Stimulated activated CD4-positive, alpha-beta T cell treated with anti-CD3 and anti-CD28 coated beads, Interleukin-2, amount 100 ng/mL, for 48 hours (primary cell): Measurements from ENCODE around the gene B3GNT8.
"Not testable (repeated sequence)": the region's sequence is repeated elsewhere in the genome, so short reads cannot be mapped to it uniquely, and the experiment has no call there.

Experiments
- DNase-seq, 2 donors: peaks; one replicate each; pipeline ENCODE4 v3.0.0-alpha.2; 2020

The B3GNT8 gene

GRCh38 chr19:41413947-41414346 is 13.2 kb downstream of the B3GNT8 start:
- DNase-seq = no peak

GRCh38 chr19:41412953-41413352 is 14.2 kb downstream of the B3GNT8 start:
- no peak for DNase-seq

GRCh38 chr19:41411968-41412265 is 15.3 kb downstream of the B3GNT8 start:
- DNase-seq = no peak

GRCh38 chr19:41411100-41411967 is 15.8 kb downstream of the B3GNT8 start:
- DNase-seq = no peak

- no peak for DNase-seq
Observed at GRCh38 chr19:41410336-41411054, 16.7 kb downstream of the B3GNT8 start.

GRCh38 chr19:41409288-41409687 is 17.9 kb downstream of the B3GNT8 start:
- DNase-seq = no peak

- not testable (repeated sequence) for DNase-seq
Observed at GRCh38 chr19:41408846-41409245, 18.3 kb downstream of the B3GNT8 start.

DNA sequence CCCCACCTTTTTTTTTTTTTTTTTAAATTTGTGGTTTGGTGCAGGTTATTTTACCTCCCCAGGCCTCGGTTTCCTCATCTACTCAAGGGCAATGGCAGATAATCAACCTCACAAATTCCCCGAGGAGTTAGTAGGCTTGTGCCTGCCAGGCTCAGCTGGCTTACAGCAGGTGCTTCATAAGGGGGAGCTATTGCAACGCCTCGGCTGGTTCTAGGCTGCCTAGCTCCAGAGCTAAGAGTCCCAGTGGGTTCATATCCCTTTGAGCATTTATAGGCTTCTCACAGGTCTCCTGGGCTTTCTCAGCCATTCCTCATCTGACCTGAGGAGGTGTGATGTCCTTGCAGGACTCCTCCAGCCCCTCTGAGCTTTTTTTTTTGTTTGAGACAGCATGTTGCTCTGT is 18.9 kb downstream of the B3GNT8 start:
- no peak for DNase-seq

DNA sequence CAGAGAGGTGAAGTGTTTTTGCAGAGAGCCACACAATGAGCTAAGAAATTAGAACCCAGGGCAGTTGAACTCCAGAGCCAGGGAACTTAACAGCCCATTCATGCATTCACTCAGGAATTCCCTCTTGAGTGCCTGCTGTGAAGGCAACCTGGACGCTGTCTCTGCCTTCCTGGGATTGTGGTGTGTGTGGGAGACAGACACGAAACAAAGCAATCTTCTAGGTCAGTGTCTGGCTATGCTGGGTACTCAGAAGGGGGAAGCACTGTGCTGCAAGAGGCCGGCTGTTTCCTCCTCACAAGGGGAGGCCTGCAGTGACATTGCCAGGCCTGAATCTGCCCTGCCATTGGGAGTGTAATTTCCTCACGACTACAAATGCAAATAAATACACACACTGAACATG is 19.9 kb downstream of the B3GNT8 start:
- DNase-seq = no peak

DNA sequence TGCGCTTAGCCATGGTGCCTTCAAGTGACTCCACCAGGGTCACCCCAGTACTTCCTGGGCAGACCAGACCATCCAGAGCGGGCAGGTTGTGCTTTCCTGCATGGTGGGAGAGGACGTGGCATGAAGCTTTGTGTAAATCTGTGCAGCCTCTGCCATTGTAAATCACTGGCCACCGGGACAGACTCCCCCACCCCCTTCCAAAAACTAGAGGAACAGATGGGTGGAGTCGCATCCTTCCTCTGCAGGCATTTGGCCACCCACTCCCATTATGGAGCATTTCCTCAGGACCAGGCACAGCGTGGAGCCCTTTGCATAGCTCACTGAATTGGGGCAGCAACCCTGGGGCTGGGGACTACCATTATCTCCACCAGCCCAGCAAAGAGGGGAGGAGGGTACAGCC is 21.4 kb downstream of the B3GNT8 start:
- no peak for DNase-seq

- no peak for DNase-seq
Observed at GRCh38 chr19:41403181-41403970, 23.8 kb downstream of the B3GNT8 start.

GRCh38 chr19:41402010-41402409 is 25.2 kb downstream of the B3GNT8 start:
- no peak for DNase-seq

DNA sequence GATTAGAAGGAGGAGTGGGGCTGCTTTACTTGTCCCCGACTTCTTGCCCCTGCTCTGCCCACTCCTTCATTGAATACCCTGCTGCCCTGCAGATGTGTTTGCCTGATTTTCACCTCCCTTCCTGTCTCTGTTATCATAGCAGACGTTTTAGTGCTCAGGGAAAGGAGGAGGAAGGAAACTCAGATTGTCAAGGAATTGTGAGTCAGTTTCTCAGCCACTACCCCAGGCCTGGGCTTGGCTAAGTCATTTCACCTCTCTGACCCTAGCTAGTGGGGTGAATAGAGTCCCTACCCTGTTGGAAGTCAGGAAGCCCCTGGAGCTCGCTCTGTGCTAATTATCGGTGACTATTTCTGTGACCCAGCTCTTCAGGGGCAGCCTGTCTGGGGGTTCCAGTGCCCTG is 25.7 kb downstream of the B3GNT8 start:
- DNase-seq = no peak

- no peak for DNase-seq
Observed at GRCh38 chr19:41399525-41399924, 27.6 kb downstream of the B3GNT8 start.

DNA sequence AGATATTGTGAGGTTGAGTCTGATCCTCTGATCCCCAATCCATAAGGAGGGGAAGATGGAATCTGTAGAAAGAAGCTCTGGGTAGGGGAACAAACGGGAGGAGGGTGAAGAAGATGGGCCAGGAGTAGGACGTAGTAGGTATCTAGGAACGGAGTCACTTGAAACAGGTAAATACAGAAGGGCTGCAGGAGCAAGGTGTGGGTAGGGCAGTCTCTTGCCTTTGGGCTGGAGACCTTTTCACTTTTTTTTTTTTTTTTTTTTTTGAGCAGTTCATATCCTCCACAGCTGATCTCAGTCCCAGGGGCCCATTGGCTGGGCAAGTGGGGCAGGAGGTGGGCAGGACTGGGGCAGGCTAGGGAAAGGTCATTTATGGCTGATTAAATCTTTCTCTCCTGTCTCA is 28.1 kb downstream of the B3GNT8 start:
- DNase-seq = no peak

GRCh38 chr19:41398598-41398997 is 28.6 kb downstream of the B3GNT8 start:
- no peak for DNase-seq

GRCh38 chr19:41398050-41398418 is 29.1 kb downstream of the B3GNT8 start:
- no peak for DNase-seq

- peak; percentile 96 to 97 for DNase-seq
Observed at GRCh38 chr19:41397086-41398049, 29.8 kb downstream of the B3GNT8 start, which contains the start of the genes BCKDHA and EXOSC5. BCKDHA (plus strand) TSS chr19:41397818; CDS start chr19:41397828, 10 bp downstream. EXOSC5 (minus strand) TSS chr19:41397359; CDS start chr19:41397328, 31 bp downstream.

DNA sequence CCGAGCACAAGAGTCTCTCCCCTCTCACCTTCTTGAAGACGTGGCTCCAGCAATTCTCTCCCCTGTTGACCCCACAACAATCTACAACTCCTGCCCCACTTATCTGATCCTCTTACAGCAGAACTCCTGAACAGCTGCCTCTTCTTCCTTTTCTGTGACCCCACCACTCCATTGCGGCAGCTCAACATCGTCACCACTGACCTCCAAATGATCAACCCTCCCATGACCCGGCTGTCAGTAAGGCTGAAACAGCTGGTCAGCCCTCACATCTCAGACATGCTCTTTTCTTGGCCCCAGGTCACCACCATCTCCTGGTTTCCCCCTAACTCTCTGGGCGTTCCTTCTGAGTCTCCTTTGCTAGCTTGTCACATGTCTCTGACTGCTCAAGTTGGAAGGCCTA is 31.8 kb downstream of the B3GNT8 start:
- DNase-seq = no peak

DNA sequence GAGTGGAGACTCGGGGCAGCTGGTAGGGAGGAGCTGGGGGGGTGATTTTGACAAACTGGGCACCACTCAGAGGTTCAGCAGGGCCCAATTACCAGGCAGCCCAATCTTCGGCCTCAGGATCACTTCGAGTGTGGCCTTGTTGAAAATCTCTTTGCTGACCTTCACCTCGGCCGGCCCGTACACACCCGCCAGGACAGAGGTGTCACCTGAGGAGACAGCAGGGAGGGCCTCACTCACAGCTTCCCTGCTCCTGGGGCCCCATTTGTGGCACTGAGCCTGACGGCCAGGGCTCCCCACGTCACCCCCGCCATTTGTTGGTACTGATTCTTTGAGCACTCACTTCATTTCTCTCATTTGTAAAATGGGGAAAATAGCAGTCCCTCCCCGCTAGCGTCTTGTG is 34.4 kb downstream of the B3GNT8 start:
- no peak for DNase-seq

GRCh38 chr19:41391618-41392017 is 35.6 kb downstream of the B3GNT8 start:
- DNase-seq = no peak

DNA sequence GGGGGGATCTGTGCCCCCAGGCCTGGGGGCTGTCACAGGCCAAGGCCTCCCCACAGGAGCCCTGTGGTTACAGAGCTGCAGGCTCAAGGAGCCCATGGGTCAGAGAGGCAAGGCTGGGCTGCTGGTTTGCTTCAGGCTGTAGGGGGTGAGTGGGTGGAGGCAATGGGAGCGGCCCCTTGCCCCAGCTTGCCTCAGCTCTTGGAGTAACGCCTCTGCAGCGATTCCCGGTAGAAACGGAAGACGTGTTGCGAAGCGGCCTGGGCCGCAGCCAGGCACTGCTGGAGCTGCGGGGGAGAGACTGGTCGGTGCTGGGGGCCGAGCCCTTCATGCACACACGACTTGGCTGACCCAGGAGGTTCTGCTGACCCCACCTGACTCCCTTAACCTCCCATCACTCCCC is 40.7 kb downstream of the B3GNT8 start:
- no peak for DNase-seq
